ENCODE measurements around the gene ZBED6. TPM values are rescaled to one million over a fixed set of nuclear protein-coding genes. Genes with fewer than 3 reads are reported as not detected.
"Not testable (repeated sequence)": the region's sequence is repeated elsewhere in the genome, so short reads cannot be mapped to it uniquely, and the experiment has no call there.

Gene ZBED6
- total RNA-seq = 10 to 100 TPM; 24.8 to 29.8 TPM
- 8.2 TPM for polyA plus RNA-seq (ENCODE audit: insufficient read depth, low read depth, low replicate concordance)
- long read RNA-seq, donor 1, full-length matches to known transcripts = 2 of 2 reads
- long read RNA-seq, donor 1, partial matches to known transcripts = 0 of 2 reads
- long read RNA-seq, donor 1, other reads (novel, unspliced or antisense) = 0 of 2 reads
- long read RNA-seq, donor 2, full-length matches to known transcripts = 2 of 2 reads
- long read RNA-seq, donor 2, partial matches to known transcripts = 0 of 2 reads
- long read RNA-seq, donor 2, other reads (novel, unspliced or antisense) = 0 of 2 reads

GRCh38 chr1:203795441-203796235, at the start of gene ZBED6, which contains the start of gene ZC3H11A:
ZBED6 (plus strand) TSS chr1:203795623; CDS start chr1:203797523, 1,900 bp downstream.
ZC3H11A (plus strand) TSS chr1:203795623; CDS start chr1:203817071, 21,448 bp downstream.
- intact Hi-C loops (cut with DNase I; ENCODE audit: low total_unique reads) = no loop called here
- Histone ChIP-seq H3K27me3 (no peaks in the 10 kb centered on the region), H3K4me1 (peaks cover 32% of the 10 kb centered on the region), H3K27ac (peak within 1 kb of the TSS; percentile 98 to 99), H3K4me3 (peak within 1 kb of the TSS; percentile 72 to 83), H3K36me3 (ENCODE audit: low read depth, missing control alignments) (no peaks in the 10 kb centered on the region), H3K9me3 (no peaks in the 10 kb centered on the region)
- TF ChIP-seq POLR2A (IDR thresholded peaks at IDR 0.05) (no peak), CTCF (IDR thresholded peaks at IDR 0.05) (no peak)
- DNase-seq = peak; percentile 99
- WGBS, 2 donors = 0% methylated on average over 37 to 59 of the region's 59 CpGs

- no peak for TF ChIP-seq CTCF (IDR thresholded peaks at IDR 0.05)
- no peak for TF ChIP-seq POLR2A (IDR thresholded peaks at IDR 0.05)
- Histone ChIP-seq H3K4me3 (no peak overlapping the region), H3K4me1 (peaks cover 3% of the 10 kb centered on the region), H3K27ac (no peak overlapping the region), H3K9me3 (no peaks in the 10 kb centered on the region), H3K36me3 (ENCODE audit: low read depth, missing control alignments) (no peaks in the 10 kb centered on the region), H3K27me3 (no peaks in the 10 kb centered on the region)
- intact Hi-C loops (cut with DNase I; ENCODE audit: low total_unique reads) = no loop called here
- DNase-seq = no peak
- 93 to 96% methylated on average over 6 of the region's 6 CpGs for WGBS, 2 donors
Measured at GRCh38 chr1:203746281-203746680, 49.1 kb upstream of the ZBED6 start.

GRCh38 chr1:203751051-203751450, 44.4 kb upstream of the ZBED6 start:
- Histone ChIP-seq H3K27me3 (no peaks in the 10 kb centered on the region), H3K9me3 (no peaks in the 10 kb centered on the region), H3K4me3 (no peak overlapping the region), H3K36me3 (ENCODE audit: low read depth, missing control alignments) (no peaks in the 10 kb centered on the region), H3K4me1 (peaks cover 3% of the 10 kb centered on the region), H3K27ac (no peak overlapping the region)
- WGBS, 2 donors = 45 to 58% methylated on average over 3 of the region's 3 CpGs
- DNase-seq = no peak
- intact Hi-C loops (cut with DNase I; ENCODE audit: low total_unique reads) = no loop called here
- TF ChIP-seq POLR2A (IDR thresholded peaks at IDR 0.05) = no peak
- TF ChIP-seq CTCF (IDR thresholded peaks at IDR 0.05) = no peak

- WGBS, 2 donors = 94 to 96% methylated on average over 4 to 5 of the region's 5 CpGs
- intact Hi-C loops (cut with DNase I; ENCODE audit: low total_unique reads) = not testable (repeated sequence)
Measured at GRCh38 chr1:203751618-203752361, 43.6 kb upstream of the ZBED6 start.

GRCh38 chr1:203754455-203754864, 41.0 kb upstream of the ZBED6 start:
- no peak for DNase-seq
- Histone ChIP-seq H3K36me3 (ENCODE audit: low read depth, missing control alignments) (no peaks in the 10 kb centered on the region), H3K27me3 (no peaks in the 10 kb centered on the region), H3K9me3 (no peaks in the 10 kb centered on the region), H3K4me1 (peaks cover 3% of the 10 kb centered on the region), H3K4me3 (no peak overlapping the region), H3K27ac (no peak overlapping the region)
- intact Hi-C loops (cut with DNase I; ENCODE audit: low total_unique reads) = no loop called here
- 90 to 91% methylated on average over 4 of the region's 4 CpGs for WGBS, 2 donors
- TF ChIP-seq CTCF (IDR thresholded peaks at IDR 0.05) = no peak

More at GRCh38 chr1:203751618-203752361, 43.6 kb upstream of the ZBED6 start:
- not testable (repeated sequence) for H3K27ac ChIP-seq; H3K9me3 ChIP-seq; H3K4me1 ChIP-seq; DNase-seq; H3K36me3 ChIP-seq (ENCODE audit: low read depth, missing control alignments); H3K27me3 ChIP-seq; H3K4me3 ChIP-seq
